Measurements from ENCODE around the gene RNF31. TPM values are rescaled to one million over a fixed set of nuclear protein-coding genes. Genes with fewer than 3 reads are reported as not detected.

The RNF31 gene
- total RNA-seq, 2 donors from 2014 or later: 56.6 to 86.7 TPM

- no peaks in the 10 kb centered on the region for H3K9me3 Mint-ChIP-seq
- peaks cover 80% of the 10 kb centered on the region for H3K36me3 Mint-ChIP-seq (ENCODE audit: low read depth)
- H3K27ac Mint-ChIP-seq: peak overlapping the region; percentile 82
- peaks cover 51% of the 10 kb centered on the region for H3K4me1 Mint-ChIP-seq
- peak overlapping the region; percentile 86 for H3K4me3 Mint-ChIP-seq
- H3K27me3 Mint-ChIP-seq: no peaks in the 10 kb centered on the region
- ATAC-seq (replicated peaks): no peak
Observed at GRCh38 chr14:24139272-24139934, 7.9 kb upstream of the RNF31 start.

DNA sequence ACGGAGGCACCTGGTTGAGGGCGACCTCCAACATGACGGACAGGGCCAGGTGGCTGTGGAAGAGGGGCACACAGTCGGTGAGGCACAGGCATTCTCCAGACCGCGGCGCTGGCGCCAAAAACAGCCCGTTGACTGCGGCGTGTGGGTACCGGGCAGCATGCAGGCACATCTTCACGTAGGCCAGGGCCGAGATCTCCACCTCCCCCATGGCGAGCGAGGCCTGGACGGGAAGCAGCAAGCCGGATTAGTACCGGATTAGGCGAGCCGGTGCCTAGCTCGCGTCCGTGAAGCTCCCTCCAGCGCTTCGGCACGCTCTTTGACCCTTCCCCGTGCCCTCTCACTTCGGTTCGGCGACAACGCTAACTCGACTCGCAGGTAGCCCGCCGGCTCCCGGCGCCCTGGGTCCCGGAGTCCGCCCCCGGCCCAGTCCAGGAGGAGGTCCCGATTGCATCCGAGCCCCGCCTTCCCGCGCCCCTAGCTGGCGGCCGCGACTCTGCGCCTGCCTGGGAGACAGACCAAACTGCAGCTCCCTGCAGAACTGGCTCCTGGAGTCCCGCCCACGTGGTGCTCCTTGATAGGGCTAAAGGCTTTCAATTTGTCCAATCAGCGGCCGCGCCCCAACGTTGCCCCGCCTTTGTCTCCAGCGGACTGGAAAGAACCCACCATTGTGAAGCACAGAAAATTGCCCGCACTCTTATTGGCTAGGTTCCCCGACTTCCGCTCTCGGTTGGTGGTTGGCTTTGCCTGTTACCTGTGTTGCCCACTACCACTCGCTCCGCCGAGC is 6.0 kb upstream of the RNF31 start, which contains the start of gene EMC9:
Gene EMC9 (minus strand): TSS at position 495 of the 784 bp plus-strand sequence. CDS start 287 bp downstream, at position 208.
- H3K9me3 Mint-ChIP-seq: no peaks in the 10 kb centered on the region
- H3K4me3 Mint-ChIP-seq: peak within 1 kb of the TSS; percentile 86
- H3K36me3 Mint-ChIP-seq (ENCODE audit: low read depth): peaks cover 99% of the 10 kb centered on the region
- H3K27me3 Mint-ChIP-seq: no peaks in the 10 kb centered on the region
- peak; percentile 90 for ATAC-seq (replicated peaks)
- peak within 1 kb of the TSS; percentile 90 for H3K27ac Mint-ChIP-seq
- peaks cover 55% of the 10 kb centered on the region for H3K4me1 Mint-ChIP-seq

GRCh38 chr14:24143511-24143910 is 3.8 kb upstream of the RNF31 start:
- Mint-ChIP-seq H3K36me3 (ENCODE audit: low read depth) (peaks cover 85% of the 10 kb centered on the region), H3K9me3 (no peaks in the 10 kb centered on the region), H3K4me3 (peak overlapping the region; percentile 86), H3K27ac (no peak overlapping the region), H3K27me3 (no peaks in the 10 kb centered on the region), H3K4me1 (peaks cover 46% of the 10 kb centered on the region)
- no peak for ATAC-seq (replicated peaks)

- H3K27me3 Mint-ChIP-seq: no peaks in the 10 kb centered on the region
- peak overlapping the region; percentile 91 for H3K4me3 Mint-ChIP-seq
- H3K27ac Mint-ChIP-seq: no peak overlapping the region
- no peaks in the 10 kb centered on the region for H3K9me3 Mint-ChIP-seq
- H3K36me3 Mint-ChIP-seq (ENCODE audit: low read depth): peaks cover 85% of the 10 kb centered on the region
- ATAC-seq (replicated peaks): no peak
- H3K4me1 Mint-ChIP-seq: peaks cover 46% of the 10 kb centered on the region
Observed at GRCh38 chr14:24144451-24144850, 2.8 kb upstream of the RNF31 start.

- H3K4me1 Mint-ChIP-seq: peaks cover 46% of the 10 kb centered on the region
- H3K9me3 Mint-ChIP-seq: no peaks in the 10 kb centered on the region
- H3K27ac Mint-ChIP-seq: peak overlapping the region; percentile 85
Observed at GRCh38 chr14:24145219-24145618, 2.1 kb upstream of the RNF31 start.

GRCh38 chr14:24145690-24146452 is 1.4 kb upstream of the RNF31 start:
- H3K27me3 Mint-ChIP-seq: no peaks in the 10 kb centered on the region
- H3K4me1 Mint-ChIP-seq: peaks cover 46% of the 10 kb centered on the region

More at GRCh38 chr14:24145219-24145618, 2.1 kb upstream of the RNF31 start:
- Mint-ChIP-seq H3K4me3 (peak overlapping the region; percentile 91), H3K36me3 (ENCODE audit: low read depth) (peaks cover 85% of the 10 kb centered on the region), H3K27me3 (no peaks in the 10 kb centered on the region)
- no peak for ATAC-seq (replicated peaks)

DNA sequence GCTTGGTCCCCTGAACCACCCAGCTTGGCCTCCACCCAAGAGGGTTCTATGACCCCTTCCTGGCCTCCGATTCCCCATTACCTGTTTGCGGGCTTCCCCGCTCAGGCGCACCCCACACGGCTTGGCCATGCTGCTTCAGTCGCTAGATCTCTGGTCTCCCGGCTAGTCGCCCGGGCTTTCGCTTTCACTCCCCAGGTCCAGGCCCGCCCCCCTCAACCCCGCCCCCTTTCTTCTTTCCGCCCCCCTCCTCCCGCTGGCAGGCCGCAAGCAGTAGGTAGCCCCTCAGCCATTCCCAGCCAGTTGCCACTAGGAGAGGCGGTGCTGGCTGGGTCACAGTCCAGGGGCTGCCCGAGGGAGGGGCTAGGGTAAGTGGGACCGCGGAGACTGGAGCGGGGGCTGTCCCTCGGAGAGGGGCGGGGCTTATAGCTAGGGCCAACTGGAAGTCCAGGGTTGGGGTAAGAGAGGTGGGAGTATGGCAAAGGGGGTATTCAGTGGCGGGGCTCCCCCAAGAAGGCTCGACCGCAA is 783 bp upstream of the RNF31 start, which contains the start of gene PSME2:
Gene PSME2 (minus strand): TSS at position 158 of the 525 bp plus-strand sequence. CDS start 29 bp downstream, at position 129.
- peak within 1 kb of the TSS; percentile 85 for H3K27ac Mint-ChIP-seq

More at GRCh38 chr14:24145690-24146452, 1.4 kb upstream of the RNF31 start:
- H3K4me3 Mint-ChIP-seq: peak overlapping the region; percentile 91
- no peaks in the 10 kb centered on the region for H3K9me3 Mint-ChIP-seq
- no peak for ATAC-seq (replicated peaks)
- H3K36me3 Mint-ChIP-seq (ENCODE audit: low read depth): peaks cover 85% of the 10 kb centered on the region
- peak overlapping the region; percentile 85 for H3K27ac Mint-ChIP-seq

DNA sequence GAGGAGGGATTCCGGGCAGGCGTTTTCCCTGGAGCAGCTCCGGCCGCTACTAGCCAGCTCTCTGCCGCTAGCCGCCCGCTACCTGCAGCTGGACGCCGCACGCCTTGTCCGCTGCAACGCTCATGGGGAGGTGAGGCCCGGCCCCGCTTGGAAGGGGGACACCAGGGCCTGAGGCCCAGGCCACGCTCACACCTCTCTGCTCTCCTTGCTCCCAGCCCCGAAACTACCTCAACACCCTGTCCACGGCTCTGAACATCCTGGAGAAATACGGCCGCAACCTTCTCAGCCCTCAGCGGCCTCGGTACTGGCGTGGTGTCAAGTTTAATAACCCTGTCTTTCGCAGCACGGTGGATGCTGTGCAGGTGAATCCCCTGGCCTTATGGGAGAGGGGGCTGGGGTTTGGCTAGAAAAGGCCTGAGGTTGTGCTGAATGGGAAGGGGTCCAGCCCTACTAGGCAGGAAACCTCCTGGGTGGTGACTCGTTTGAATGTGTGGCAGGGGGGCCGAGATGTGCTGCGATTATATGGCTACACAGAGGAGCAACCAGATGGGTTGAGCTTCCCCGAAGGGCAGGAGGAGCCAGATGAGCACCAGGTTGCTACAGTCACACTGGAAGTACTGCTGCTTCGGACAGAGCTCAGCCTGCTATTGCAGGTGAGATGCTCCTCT is 597 bp downstream of the RNF31 start:
- Mint-ChIP-seq H3K4me1 (peaks cover 38% of the 10 kb centered on the region), H3K36me3 (ENCODE audit: low read depth) (peaks cover 85% of the 10 kb centered on the region), H3K9me3 (no peaks in the 10 kb centered on the region), H3K27me3 (no peaks in the 10 kb centered on the region), H3K4me3 (peak overlapping the region; percentile 91), H3K27ac (peak overlapping the region; percentile 85)
- ATAC-seq (replicated peaks): no peak

More for the DNA sequence above, 783 bp upstream of the RNF31 start, which contains the start of gene PSME2:
- Mint-ChIP-seq H3K9me3 (no peaks in the 10 kb centered on the region), H3K27me3 (no peaks in the 10 kb centered on the region), H3K36me3 (ENCODE audit: low read depth) (peaks cover 85% of the 10 kb centered on the region), H3K4me1 (peaks cover 46% of the 10 kb centered on the region), H3K4me3 (peak within 1 kb of the TSS; percentile 91)
- ATAC-seq (replicated peaks): peak; percentile 74

- no peaks in the 10 kb centered on the region for H3K9me3 Mint-ChIP-seq
- peaks cover 78% of the 10 kb centered on the region for H3K36me3 Mint-ChIP-seq (ENCODE audit: low read depth)
- no peaks in the 10 kb centered on the region for H3K27me3 Mint-ChIP-seq
- peaks cover 26% of the 10 kb centered on the region for H3K4me1 Mint-ChIP-seq
- peak overlapping the region; percentile 85 for H3K27ac Mint-ChIP-seq
- H3K4me3 Mint-ChIP-seq: peak overlapping the region; percentile 91
- no peak for ATAC-seq (replicated peaks)
Observed at GRCh38 chr14:24149302-24149969, 2.1 kb downstream of the RNF31 start.

DNA sequence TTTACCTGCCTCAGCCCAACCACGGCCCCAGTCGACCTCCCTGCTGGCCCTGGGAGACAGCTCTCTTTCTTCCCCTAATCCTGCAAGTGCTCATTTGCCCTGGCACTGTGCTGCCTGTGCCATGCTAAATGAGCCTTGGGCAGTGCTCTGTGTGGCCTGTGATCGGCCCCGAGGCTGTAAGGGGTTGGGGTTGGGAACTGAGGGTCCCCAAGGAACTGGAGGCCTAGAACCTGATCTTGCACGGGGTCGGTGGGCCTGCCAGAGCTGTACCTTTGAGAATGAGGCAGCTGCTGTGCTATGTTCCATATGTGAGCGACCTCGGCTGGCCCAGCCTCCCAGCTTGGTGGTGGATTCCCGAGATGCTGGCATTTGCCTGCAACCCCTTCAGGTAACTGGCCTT is 2.8 kb downstream of the RNF31 start:
- H3K27me3 Mint-ChIP-seq: no peaks in the 10 kb centered on the region
- no peak overlapping the region for H3K27ac Mint-ChIP-seq
- no peak overlapping the region for H3K4me3 Mint-ChIP-seq
- H3K9me3 Mint-ChIP-seq: no peaks in the 10 kb centered on the region
- no peak for ATAC-seq (replicated peaks)
- H3K36me3 Mint-ChIP-seq (ENCODE audit: low read depth): peaks cover 78% of the 10 kb centered on the region
- peaks cover 23% of the 10 kb centered on the region for H3K4me1 Mint-ChIP-seq

DNA sequence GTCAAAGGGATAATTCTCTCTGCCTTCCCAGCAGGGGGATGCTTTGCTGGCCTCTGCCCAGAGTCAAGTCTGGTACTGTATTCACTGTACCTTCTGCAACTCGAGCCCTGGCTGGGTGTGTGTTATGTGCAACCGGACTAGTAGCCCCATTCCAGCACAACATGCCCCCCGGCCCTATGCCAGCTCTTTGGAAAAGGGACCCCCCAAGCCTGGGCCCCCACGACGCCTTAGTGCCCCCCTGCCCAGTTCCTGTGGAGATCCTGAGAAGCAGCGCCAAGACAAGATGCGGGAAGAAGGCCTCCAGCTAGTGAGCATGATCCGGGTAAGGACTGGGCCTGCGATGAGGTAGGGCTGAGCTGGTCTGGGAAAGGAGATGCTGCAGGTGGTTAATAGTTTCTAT is 3.3 kb downstream of the RNF31 start:
- Mint-ChIP-seq H3K9me3 (no peaks in the 10 kb centered on the region), H3K4me1 (peaks cover 18% of the 10 kb centered on the region), H3K27me3 (no peaks in the 10 kb centered on the region), H3K27ac (no peak overlapping the region), H3K4me3 (no peak overlapping the region), H3K36me3 (ENCODE audit: low read depth) (peaks cover 78% of the 10 kb centered on the region)
- ATAC-seq (replicated peaks): no peak

DNA sequence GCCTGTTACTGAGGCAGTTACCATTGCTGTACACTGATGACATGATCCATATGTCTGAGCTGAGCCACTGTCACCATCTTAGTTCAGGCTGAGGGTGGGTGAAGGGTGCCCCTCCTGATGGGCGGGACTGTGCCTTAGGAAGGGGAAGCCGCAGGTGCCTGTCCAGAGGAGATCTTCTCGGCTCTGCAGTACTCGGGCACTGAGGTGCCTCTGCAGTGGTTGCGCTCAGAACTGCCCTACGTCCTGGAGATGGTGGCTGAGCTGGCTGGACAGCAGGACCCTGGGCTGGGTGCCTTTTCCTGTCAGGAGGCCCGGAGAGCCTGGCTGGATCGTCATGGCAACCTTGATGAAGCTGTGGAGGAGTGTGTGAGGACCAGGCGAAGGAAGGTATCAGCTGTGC is 3.7 kb downstream of the RNF31 start:
- Mint-ChIP-seq H3K9me3 (no peaks in the 10 kb centered on the region), H3K27ac (no peak overlapping the region), H3K36me3 (ENCODE audit: low read depth) (peaks cover 78% of the 10 kb centered on the region), H3K4me1 (peaks cover 15% of the 10 kb centered on the region), H3K4me3 (no peak overlapping the region), H3K27me3 (no peaks in the 10 kb centered on the region)
- no peak for ATAC-seq (replicated peaks)

GRCh38 chr14:24151404-24152080 is 4.2 kb downstream of the RNF31 start:
- H3K4me1 Mint-ChIP-seq: peaks cover 15% of the 10 kb centered on the region

More at GRCh38 chr14:24151404-24152080, 4.2 kb downstream of the RNF31 start:
- no peak for ATAC-seq (replicated peaks)
- Mint-ChIP-seq H3K9me3 (no peaks in the 10 kb centered on the region), H3K27me3 (no peaks in the 10 kb centered on the region), H3K4me3 (no peak overlapping the region), H3K27ac (no peak overlapping the region), H3K36me3 (ENCODE audit: low read depth) (peaks cover 78% of the 10 kb centered on the region)

All from activated T-helper 17 cell treated with anti-CD3 and anti-CD28 coated beads, Interleukin-2, amount 50 U/mL, for 72 hours (primary cell).